IMR-90 (cell line): ENCODE measurements around the gene TPGS1. TPM values are rescaled to one million over a fixed set of nuclear protein-coding genes. Genes with fewer than 3 reads are reported as not detected.

Source experiments
- FOS ChIP-seq: fragments of 150-350 bp; IDR thresholded peaks from 2 replicates; pipeline ENCODE4 v1.6.1; 2016; ENCODE audit warnings: low read depth, low read length
- RFX5 ChIP-seq: IDR thresholded peaks from 2 replicates; pipeline ENCODE4 v1.8.0; 2012; ENCODE audit warnings: low read depth, mild to moderate bottlenecking, low read length, moderate library complexity
- polyA plus RNA-seq, 3 experiments: library from polyadenylated mRNA; depleted of rRNA; stranded (reverse); fragments of >200 nt; gene quantifications; 2 replicates each; pipeline ENCODE4 v1.2.3, GENCODE V29; 2012; ENCODE audit warnings: low replicate concordance in 1 of 3
- total RNA-seq: library from RNA; depleted of rRNA; stranded (reverse); fragments of >200 nt; gene quantifications from 2 replicates; pipeline ENCODE4 v1.2.3, GENCODE V29; 2012
- TF ChIP-seq, protein P1 (sequence below): conservative IDR thresholded peaks from 2 replicates; pipeline ENCODE4 v1.5.1; 2012; ENCODE audit warnings: mild to moderate bottlenecking, low read depth, low read length, improper control_type of control experiment

Gene TPGS1
- total and polyA plus RNA-seq, 2 of the 4 experiments (the other 2 are of a cell fraction) = 2.7 to 6.3 TPM

DNA sequence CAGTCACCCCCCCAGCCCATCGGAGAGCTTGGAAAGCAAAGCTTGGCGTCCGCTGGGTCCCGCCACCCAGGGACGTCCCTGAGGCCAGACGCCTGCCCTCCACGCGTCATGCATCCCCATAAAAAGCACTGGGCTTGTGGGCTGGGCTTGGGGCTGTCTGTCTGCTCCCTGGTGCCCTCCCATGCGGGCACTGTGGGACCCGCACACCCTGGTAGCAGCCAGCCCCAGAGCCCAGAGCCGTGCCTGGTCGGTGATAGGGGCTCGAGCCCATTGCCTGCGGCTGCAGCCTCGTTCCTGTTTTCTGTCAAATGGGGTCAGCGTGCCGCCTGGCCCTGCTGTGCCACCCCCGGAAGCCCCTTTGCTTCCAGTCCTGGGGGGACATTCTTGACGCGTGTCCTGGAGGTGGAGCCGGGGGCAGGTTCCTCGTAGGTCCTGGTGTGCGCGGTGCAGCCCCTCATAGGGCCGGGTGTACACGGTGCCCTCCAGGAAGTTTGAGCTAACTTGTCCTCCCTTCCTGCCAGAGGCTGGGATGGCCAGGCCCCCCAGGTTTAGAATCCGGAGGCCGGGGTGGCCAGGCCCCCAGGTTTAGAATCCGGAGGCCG, 32.2 kb downstream of the TPGS1 start (continued):
- TF ChIP-seq, protein P1, sequence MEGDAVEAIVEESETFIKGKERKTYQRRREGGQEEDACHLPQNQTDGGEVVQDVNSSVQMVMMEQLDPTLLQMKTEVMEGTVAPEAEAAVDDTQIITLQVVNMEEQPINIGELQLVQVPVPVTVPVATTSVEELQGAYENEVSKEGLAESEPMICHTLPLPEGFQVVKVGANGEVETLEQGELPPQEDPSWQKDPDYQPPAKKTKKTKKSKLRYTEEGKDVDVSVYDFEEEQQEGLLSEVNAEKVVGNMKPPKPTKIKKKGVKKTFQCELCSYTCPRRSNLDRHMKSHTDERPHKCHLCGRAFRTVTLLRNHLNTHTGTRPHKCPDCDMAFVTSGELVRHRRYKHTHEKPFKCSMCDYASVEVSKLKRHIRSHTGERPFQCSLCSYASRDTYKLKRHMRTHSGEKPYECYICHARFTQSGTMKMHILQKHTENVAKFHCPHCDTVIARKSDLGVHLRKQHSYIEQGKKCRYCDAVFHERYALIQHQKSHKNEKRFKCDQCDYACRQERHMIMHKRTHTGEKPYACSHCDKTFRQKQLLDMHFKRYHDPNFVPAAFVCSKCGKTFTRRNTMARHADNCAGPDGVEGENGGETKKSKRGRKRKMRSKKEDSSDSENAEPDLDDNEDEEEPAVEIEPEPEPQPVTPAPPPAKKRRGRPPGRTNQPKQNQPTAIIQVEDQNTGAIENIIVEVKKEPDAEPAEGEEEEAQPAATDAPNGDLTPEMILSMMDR = no peak
- TF ChIP-seq FOS = no peak
- TF ChIP-seq RFX5 = no peak
